ENCODE data around the gene ZNF253. TPM values are rescaled to one million over a fixed set of nuclear protein-coding genes. Genes with fewer than 3 reads are reported as not detected.
"Not testable (repeated sequence)": the region's sequence is repeated elsewhere in the genome, so short reads cannot be mapped to it uniquely, and the experiment has no call there.

ZNF253 gene
- total and polyA plus RNA-seq, 2 experiments from 2014 or later: 31.4 to 44.7 TPM

- peak overlapping the region; percentile 99 for H3K27ac Mint-ChIP-seq
- DNase-seq (ENCODE audit: low spot score): peak; percentile 97
- H3K4me1 ChIP-seq (ENCODE audit: insufficient read depth): no peaks in the 10 kb centered on the region
- no peaks in the 10 kb centered on the region for H3K9me2 ChIP-seq (ENCODE audit: insufficient read depth)
- no peak overlapping the region for H2AFZ ChIP-seq
- peaks cover 8% of the 10 kb centered on the region; the same call in 2 of the 3 replicates for H3K4me1 Mint-ChIP-seq
- H4K20me1 ChIP-seq (replicated peaks; ENCODE audit: insufficient read depth): peaks cover 13% of the 10 kb centered on the region
- H3K36me3 ChIP-seq (ENCODE audit: insufficient read depth): peaks cover 4% of the 10 kb centered on the region; the same call in 1 of the 2 replicates
- H3K4me3 Mint-ChIP-seq: peak overlapping the region; percentile 96
- H3K4me2 ChIP-seq: peak overlapping the region; percentile 85
- peaks cover 38% of the 10 kb centered on the region for H3K36me3 Mint-ChIP-seq (ENCODE audit: low read depth)
- H3K27ac ChIP-seq (ENCODE audit: low read depth): peak overlapping the region; percentile 64; the same call in 1 of the 2 replicates
- no peak for TF ChIP-seq CREB1 (CRISPR knock-in tag; IDR thresholded peaks at IDR 0.05; ENCODE audit: low read depth)
- peak; percentile 96 for TF ChIP-seq POLR2AphosphoS5 (IDR thresholded peaks at IDR 0.05; ENCODE audit: low read depth)
- ATAC-seq: peak; percentile 85
- H3K27me3 Mint-ChIP-seq (ENCODE audit: insufficient read depth, low read depth, poor library complexity): peaks cover 5% of the 10 kb centered on the region
- H3K79me2 ChIP-seq (replicated peaks; ENCODE audit: insufficient read depth): peaks cover 41% of the 10 kb centered on the region
- H3F3A ChIP-seq (replicated peaks; ENCODE audit: low read depth): no peaks in the 10 kb centered on the region
- H3K4me3 ChIP-seq: peak overlapping the region; percentile 78
- H3K9me3 Mint-ChIP-seq: no peaks in the 10 kb centered on the region; the same call in 2 of the 3 replicates
- H3K27me3 ChIP-seq (ENCODE audit: insufficient read depth): no peaks in the 10 kb centered on the region
Measured at GRCh38 chr19:19860756-19861390, 4.8 kb upstream of the ZNF253 start.

- peaks cover 10% of the 10 kb centered on the region for H3K27me3 Mint-ChIP-seq (ENCODE audit: insufficient read depth, low read depth, poor library complexity)
- Histone ChIP-seq H3K36me3 (ENCODE audit: insufficient read depth) (no peaks in the 10 kb centered on the region; the same call in 1 of the 2 replicates), H3K4me2 (peak overlapping the region; percentile 81), H3F3A (replicated peaks; ENCODE audit: low read depth) (no peaks in the 10 kb centered on the region), H3K27ac (ENCODE audit: low read depth) (peak overlapping the region; percentile 98), H4K20me1 (replicated peaks; ENCODE audit: insufficient read depth) (peaks cover 43% of the 10 kb centered on the region), H3K79me2 (replicated peaks; ENCODE audit: insufficient read depth) (peaks cover 58% of the 10 kb centered on the region), H3K4me1 (ENCODE audit: insufficient read depth) (peaks cover 29% of the 10 kb centered on the region), H3K4me3 (peak overlapping the region; percentile 78), H2AFZ (no peak overlapping the region), H3K9me2 (ENCODE audit: insufficient read depth) (no peaks in the 10 kb centered on the region), H3K27me3 (ENCODE audit: insufficient read depth) (no peaks in the 10 kb centered on the region)
- TF ChIP-seq NANOG (IDR thresholded peaks at IDR 0.05; ENCODE audit: borderline replicate concordance) (no peak), CREB1 (CRISPR knock-in tag; IDR thresholded peaks at IDR 0.05; ENCODE audit: low read depth) (peak; percentile 43; the same call in 1 of the 2 replicates), POLR2AphosphoS5 (IDR thresholded peaks at IDR 0.05; ENCODE audit: low read depth) (peak; percentile 85)
- DNase-seq (ENCODE audit: low spot score): peak; percentile 95
- peaks cover 25% of the 10 kb centered on the region for H3K4me1 Mint-ChIP-seq
- peaks cover 33% of the 10 kb centered on the region for H3K36me3 Mint-ChIP-seq (ENCODE audit: low read depth)
- H3K4me3 Mint-ChIP-seq: peak overlapping the region; percentile 97
- H3K27ac Mint-ChIP-seq: peak overlapping the region; percentile 100
- peaks cover 3% of the 10 kb centered on the region; the same call in 2 of the 3 replicates for H3K9me3 Mint-ChIP-seq
- peak; percentile 77 for ATAC-seq
Measured at GRCh38 chr19:19866611-19867248, 1.0 kb downstream of the ZNF253 start.

- ATAC-seq; H3K27me3 Mint-ChIP-seq (ENCODE audit: insufficient read depth, low read depth, poor library complexity); H3K4me3 Mint-ChIP-seq; H2AFZ ChIP-seq; H3F3A ChIP-seq (replicated peaks; ENCODE audit: low read depth); H3K9me3 Mint-ChIP-seq; H3K27ac ChIP-seq (ENCODE audit: low read depth); H3K27ac Mint-ChIP-seq; DNase-seq (ENCODE audit: low spot score); H3K4me3 ChIP-seq; H3K36me3 ChIP-seq (ENCODE audit: insufficient read depth); H3K27me3 ChIP-seq (ENCODE audit: insufficient read depth); H3K9me2 ChIP-seq (ENCODE audit: insufficient read depth): not testable (repeated sequence)
- Histone ChIP-seq H4K20me1 (replicated peaks; ENCODE audit: insufficient read depth) (peaks cover 67% of the 10 kb centered on the region), H3K79me2 (replicated peaks; ENCODE audit: insufficient read depth) (peaks cover 91% of the 10 kb centered on the region), H3K4me1 (ENCODE audit: insufficient read depth) (peaks cover 29% of the 10 kb centered on the region), H3K4me2 (peak overlapping the region; percentile 56; the same call in 1 of the 2 replicates)
- peaks cover 64% of the 10 kb centered on the region for H3K36me3 Mint-ChIP-seq (ENCODE audit: low read depth)
- peaks cover 28% of the 10 kb centered on the region for H3K4me1 Mint-ChIP-seq
Measured at GRCh38 chr19:19870086-19870485, 4.4 kb downstream of the ZNF253 start.
